NB4 (cell line): Measurements from ENCODE around the gene PLCE1.
"Not testable (repeated sequence)": the region's sequence is repeated elsewhere in the genome, so short reads cannot be mapped to it uniquely, and the experiment has no call there.

Experiments used
- DNase-seq: peaks from one replicate; pipeline ENCODE4 v3.0.0; 2010; ENCODE audit warnings: low read depth
- H3K4me3 ChIP-seq: one replicate; pipeline ENCODE4 v1.5.1; 2011; ENCODE audit warnings: mild to moderate bottlenecking, low read depth, low read length, moderate library complexity
- CTCF ChIP-seq: IDR thresholded peaks from one replicate; pipeline ENCODE4 v1.5.1; 2012; ENCODE audit warnings: low read depth, low read length
- MAX ChIP-seq: IDR thresholded peaks from 2 replicates; pipeline ENCODE4 v1.6.1; 2011; ENCODE audit warnings: low read depth, low read length
- MYC ChIP-seq: IDR thresholded peaks from 2 replicates; pipeline ENCODE4 v1.6.1; 2011; ENCODE audit warnings: low read depth, low read length
- POLR2A ChIP-seq: IDR thresholded peaks from 2 replicates; pipeline ENCODE4 v1.6.1; 2011; ENCODE audit warnings: mild to moderate bottlenecking; ENCODE audit not compliant: insufficient read length; ENCODE audit errors: extremely low read depth

PLCE1 gene

DNA sequence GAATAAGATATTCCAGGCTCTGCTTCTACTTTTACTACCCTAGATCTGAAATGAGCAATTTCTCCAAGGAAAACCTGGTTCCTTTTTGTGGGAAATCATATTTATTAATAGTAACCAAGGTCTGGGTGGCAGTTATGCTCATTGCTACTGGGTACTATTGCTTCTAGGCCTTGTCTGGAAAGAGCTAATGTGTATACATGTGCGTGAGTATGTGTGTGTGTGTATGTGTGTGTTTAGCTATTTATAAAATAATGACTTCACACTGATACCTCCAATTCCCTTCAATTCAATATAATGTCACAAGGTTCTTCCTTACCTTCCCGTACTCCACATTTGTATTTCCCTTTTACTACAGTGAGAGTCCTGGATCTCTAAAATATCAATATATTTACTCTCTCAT lies 26.0 kb upstream of the PLCE1 start:
- DNase-seq = no peak
- H3K4me3 ChIP-seq = no peak overlapping the region
- TF ChIP-seq MAX (no peak), POLR2A (no peak), MYC (no peak), CTCF (no peak)

DNA sequence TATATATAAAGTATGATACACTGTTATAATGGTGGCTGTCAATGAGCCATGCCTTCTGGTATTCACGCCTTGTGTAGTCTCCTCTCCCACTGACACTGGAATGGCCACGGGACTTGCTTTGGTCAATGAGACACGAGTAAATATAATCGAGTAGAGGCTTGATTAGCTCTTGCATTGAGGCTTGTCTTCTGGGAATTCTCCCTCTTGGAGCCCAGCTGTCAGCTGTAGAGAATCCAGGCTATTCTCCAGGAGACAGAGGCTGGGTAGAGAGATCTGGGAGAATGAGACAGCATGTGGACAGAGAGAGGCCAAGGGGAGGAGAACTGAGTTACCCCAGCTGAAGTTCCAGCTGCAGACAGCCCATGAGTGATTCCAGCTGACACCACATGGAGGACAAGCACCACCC lies 25.2 kb upstream of the PLCE1 start:
- DNase-seq = no peak
- TF ChIP-seq CTCF = no peak
- no peak for TF ChIP-seq POLR2A
- TF ChIP-seq MAX = no peak
- no peak for TF ChIP-seq MYC
- H3K4me3 ChIP-seq = no peak overlapping the region

DNA sequence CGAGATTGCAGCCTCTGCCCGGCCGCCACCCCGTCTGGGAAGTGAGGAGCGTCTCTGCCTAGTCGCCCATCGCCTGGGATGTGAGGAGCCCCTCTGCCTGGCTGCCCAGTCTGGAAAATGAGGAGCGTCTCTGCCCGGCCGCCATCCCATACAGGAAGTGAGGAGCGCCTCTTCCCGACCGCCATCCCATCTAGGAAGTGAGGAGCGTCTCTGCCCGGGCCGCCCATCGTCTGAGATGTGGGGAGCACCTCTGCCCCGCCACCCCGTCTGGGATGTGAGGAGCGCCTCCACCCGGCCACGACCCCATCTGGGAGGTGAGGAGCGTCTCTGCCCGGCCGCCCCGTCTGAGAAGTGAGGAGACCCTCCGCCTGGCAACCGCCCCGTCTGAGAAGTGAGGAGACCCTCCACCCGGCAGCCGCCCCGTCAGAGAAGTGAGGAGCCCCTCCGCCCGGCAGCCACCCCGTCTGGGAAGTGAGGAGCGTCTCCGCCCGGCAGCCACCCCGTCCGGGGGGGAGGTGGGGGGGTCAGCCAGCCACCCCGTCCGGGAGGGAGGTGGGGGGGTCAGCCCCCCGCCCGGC lies 23.2 kb upstream of the PLCE1 start:
- not testable (repeated sequence) for H3K4me3 ChIP-seq, DNase-seq

GRCh38 chr10:93973748-93974445 lies 19.8 kb upstream of the PLCE1 start:
- DNase-seq = no peak
- TF ChIP-seq MAX (no peak), MYC (no peak), CTCF (no peak), POLR2A (no peak)

DNA sequence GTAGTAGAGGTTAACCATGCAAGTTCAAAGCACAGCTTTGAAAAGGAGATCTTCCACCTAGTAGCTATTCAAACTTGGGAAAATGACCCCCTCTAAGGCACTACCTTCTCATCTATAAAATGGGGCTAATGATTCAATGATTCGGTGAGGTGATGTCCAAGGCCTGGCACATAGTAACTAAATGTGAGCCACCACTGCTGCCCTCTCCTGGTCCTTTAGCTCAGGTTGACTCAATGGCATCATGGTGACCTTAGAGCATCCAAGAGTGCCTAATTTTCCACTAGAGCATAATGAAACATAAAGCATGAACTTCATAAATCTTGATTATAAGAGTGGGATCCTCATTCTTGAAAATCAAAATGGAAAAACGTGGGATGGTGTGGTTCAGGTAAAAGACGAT lies 16.3 kb upstream of the PLCE1 start:
- H3K4me3 ChIP-seq = no peak overlapping the region
- TF ChIP-seq CTCF = no peak
- no peak for TF ChIP-seq MAX
- no peak for TF ChIP-seq MYC
- no peak for TF ChIP-seq POLR2A
- DNase-seq = no peak

More at GRCh38 chr10:93973748-93974445, 19.8 kb upstream of the PLCE1 start:
- H3K4me3 ChIP-seq = no peak overlapping the region

GRCh38 chr10:93980486-93980885 lies 13.2 kb upstream of the PLCE1 start:
- no peak for TF ChIP-seq POLR2A
- TF ChIP-seq MYC = no peak
- no peak for TF ChIP-seq MAX
- TF ChIP-seq CTCF = no peak
- DNase-seq = no peak
- H3K4me3 ChIP-seq = no peak overlapping the region
